ENCODE data around the gene CCDC179.

Gene CCDC179

GRCh38 chr11:22860241-22860640 lies at the start of gene CCDC179:
Gene CCDC179, minus strand, starts transcription at chr11:22860474. Its CDS starts 53 bp downstream, at chr11:22860421.
- TF ChIP-seq TAF1 (IDR thresholded peaks at IDR 0.05; ENCODE audit: low read depth) (no peak), CREB1 (IDR thresholded peaks at IDR 0.05; ENCODE audit: low read depth) (no peak), NFIC (IDR thresholded peaks at IDR 0.05) (no peak), EP300 (IDR thresholded peaks at IDR 0.05; ENCODE audit: borderline replicate concordance) (no peak), CEBPB (IDR thresholded peaks at IDR 0.05) (no peak), TCF12 (IDR thresholded peaks at IDR 0.05; ENCODE audit: low read depth) (no peak), TEAD4 (IDR thresholded peaks at IDR 0.05) (no peak), ZBTB7A (IDR thresholded peaks at IDR 0.05; ENCODE audit: low read depth) (no peak), EGR1 (IDR thresholded peaks at IDR 0.05) (no peak), YY1 (IDR thresholded peaks at IDR 0.05; ENCODE audit: low read depth) (no peak), REST (IDR thresholded peaks at IDR 0.05; ENCODE audit: low read depth) (no peak), RAD21 (IDR thresholded peaks at IDR 0.05; ENCODE audit: low read depth) (no peak)
- TF ChIP-seq, protein P1, sequence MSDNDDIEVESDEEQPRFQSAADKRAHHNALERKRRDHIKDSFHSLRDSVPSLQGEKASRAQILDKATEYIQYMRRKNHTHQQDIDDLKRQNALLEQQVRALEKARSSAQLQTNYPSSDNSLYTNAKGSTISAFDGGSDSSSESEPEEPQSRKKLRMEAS (IDR thresholded peaks at IDR 0.05): no peak
- TF ChIP-seq, protein P2, sequence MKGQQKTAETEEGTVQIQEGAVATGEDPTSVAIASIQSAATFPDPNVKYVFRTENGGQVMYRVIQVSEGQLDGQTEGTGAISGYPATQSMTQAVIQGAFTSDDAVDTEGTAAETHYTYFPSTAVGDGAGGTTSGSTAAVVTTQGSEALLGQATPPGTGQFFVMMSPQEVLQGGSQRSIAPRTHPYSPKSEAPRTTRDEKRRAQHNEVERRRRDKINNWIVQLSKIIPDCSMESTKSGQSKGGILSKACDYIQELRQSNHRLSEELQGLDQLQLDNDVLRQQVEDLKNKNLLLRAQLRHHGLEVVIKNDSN (IDR thresholded peaks at IDR 0.05): no peak

GRCh38 chr11:22903782-22904181 lies 43.5 kb upstream of the CCDC179 start:
- TF ChIP-seq CREB1 (IDR thresholded peaks at IDR 0.05; ENCODE audit: low read depth): no peak
- no peak for TF ChIP-seq EP300 (IDR thresholded peaks at IDR 0.05; ENCODE audit: borderline replicate concordance)
- no peak for TF ChIP-seq RAD21 (IDR thresholded peaks at IDR 0.05; ENCODE audit: low read depth)
- TF ChIP-seq FOXM1 (IDR thresholded peaks at IDR 0.05; ENCODE audit: borderline replicate concordance, low read depth): no peak
- TF ChIP-seq CEBPB (IDR thresholded peaks at IDR 0.05): no peak
- TF ChIP-seq EGR1 (IDR thresholded peaks at IDR 0.05): no peak
- no peak for TF ChIP-seq TCF12 (IDR thresholded peaks at IDR 0.05; ENCODE audit: low read depth)
- no peak for TF ChIP-seq NFIC (IDR thresholded peaks at IDR 0.05)
- no peak for TF ChIP-seq REST (IDR thresholded peaks at IDR 0.05; ENCODE audit: low read depth)
- TF ChIP-seq YY1 (IDR thresholded peaks at IDR 0.05; ENCODE audit: low read depth): no peak
- TF ChIP-seq, protein P1 (IDR thresholded peaks at IDR 0.05): no peak
- TF ChIP-seq TAF1 (IDR thresholded peaks at IDR 0.05; ENCODE audit: low read depth): no peak
- no peak for TF ChIP-seq ZBTB7A (IDR thresholded peaks at IDR 0.05; ENCODE audit: low read depth)
- TF ChIP-seq, protein P2 (IDR thresholded peaks at IDR 0.05): no peak
- no peak for TF ChIP-seq TEAD4 (IDR thresholded peaks at IDR 0.05)

DNA sequence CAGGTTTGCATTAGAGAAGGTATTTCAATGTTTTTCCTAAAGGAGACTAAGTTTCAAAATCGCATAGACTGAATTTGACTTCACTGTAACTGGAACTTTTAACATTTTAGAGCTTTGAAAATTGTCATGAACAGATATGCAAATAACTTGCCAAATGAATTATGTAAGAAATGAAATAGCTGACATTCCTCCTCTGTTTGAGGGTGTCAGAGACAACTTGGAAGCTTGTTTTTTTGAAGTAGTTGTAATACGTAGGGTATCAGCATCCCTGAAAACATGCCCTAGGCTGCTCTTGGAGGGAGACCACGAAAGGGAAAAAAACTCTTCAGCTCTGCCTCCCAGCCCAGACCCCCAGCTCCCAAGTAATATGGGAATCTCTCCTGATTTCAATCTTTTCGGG lies 41.3 kb upstream of the CCDC179 start:
- TF ChIP-seq RAD21 (IDR thresholded peaks at IDR 0.05; ENCODE audit: low read depth) (no peak), ZBTB7A (IDR thresholded peaks at IDR 0.05; ENCODE audit: low read depth) (no peak), TCF12 (IDR thresholded peaks at IDR 0.05; ENCODE audit: low read depth) (no peak), TEAD4 (IDR thresholded peaks at IDR 0.05) (no peak), EGR1 (IDR thresholded peaks at IDR 0.05) (no peak), TAF1 (IDR thresholded peaks at IDR 0.05; ENCODE audit: low read depth) (no peak), EP300 (IDR thresholded peaks at IDR 0.05; ENCODE audit: borderline replicate concordance) (no peak)

DNA sequence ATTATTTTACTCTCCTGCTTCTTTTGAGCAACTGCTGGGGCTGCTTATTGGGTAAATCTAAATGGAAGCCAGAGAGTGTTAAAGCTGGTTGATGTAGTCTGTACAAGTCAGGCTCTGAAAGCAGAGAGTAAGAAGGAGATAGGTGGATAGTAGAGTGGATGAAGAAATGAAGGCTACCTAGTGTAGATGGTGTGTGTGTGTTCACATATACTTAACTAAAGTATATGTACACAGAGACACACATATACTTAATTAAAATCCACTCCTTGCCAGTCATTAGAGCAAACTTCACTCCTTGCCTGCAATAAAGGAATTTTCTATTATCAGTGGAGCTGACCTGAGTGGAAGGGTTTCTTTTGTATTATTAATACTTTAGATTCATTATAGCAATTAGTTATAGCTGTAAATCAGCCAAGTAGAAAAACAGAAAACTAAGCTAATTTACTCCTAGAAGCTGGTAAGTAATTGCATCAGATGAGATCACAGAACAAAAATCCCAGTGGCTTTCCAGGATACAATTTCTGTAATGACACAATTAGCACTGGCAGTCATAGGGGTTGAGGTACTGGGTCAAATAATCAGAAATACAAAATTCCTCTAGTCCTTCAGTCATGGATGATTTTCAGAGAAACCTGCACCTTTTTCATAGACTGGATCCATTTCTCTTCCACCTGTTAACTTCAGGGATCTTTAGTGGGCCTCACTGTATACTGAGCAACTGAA lies 40.7 kb upstream of the CCDC179 start:
- TF ChIP-seq FOXM1 (IDR thresholded peaks at IDR 0.05; ENCODE audit: borderline replicate concordance, low read depth): no peak
- no peak for TF ChIP-seq EGR1 (IDR thresholded peaks at IDR 0.05)
- TF ChIP-seq, protein P1 (IDR thresholded peaks at IDR 0.05): no peak

- TF ChIP-seq EGR1 (IDR thresholded peaks at IDR 0.05) (no peak), NFIC (IDR thresholded peaks at IDR 0.05) (no peak), FOXM1 (IDR thresholded peaks at IDR 0.05; ENCODE audit: borderline replicate concordance, low read depth) (no peak), RAD21 (IDR thresholded peaks at IDR 0.05; ENCODE audit: low read depth) (no peak), REST (IDR thresholded peaks at IDR 0.05; ENCODE audit: low read depth) (no peak), CREB1 (IDR thresholded peaks at IDR 0.05; ENCODE audit: low read depth) (no peak), TCF12 (IDR thresholded peaks at IDR 0.05; ENCODE audit: low read depth) (no peak), CEBPB (IDR thresholded peaks at IDR 0.05) (no peak), EP300 (IDR thresholded peaks at IDR 0.05; ENCODE audit: borderline replicate concordance) (no peak), TAF1 (IDR thresholded peaks at IDR 0.05; ENCODE audit: low read depth) (no peak), YY1 (IDR thresholded peaks at IDR 0.05; ENCODE audit: low read depth) (no peak), ZBTB7A (IDR thresholded peaks at IDR 0.05; ENCODE audit: low read depth) (no peak), TEAD4 (IDR thresholded peaks at IDR 0.05) (no peak)
- TF ChIP-seq, protein P1 (IDR thresholded peaks at IDR 0.05): no peak
- TF ChIP-seq, protein P2 (IDR thresholded peaks at IDR 0.05): no peak
Observed at GRCh38 chr11:22898036-22898435, 37.8 kb upstream of the CCDC179 start.

All from Ishikawa (cell line).